Activated CD4-positive, alpha-beta T cell treated with anti-CD3 and anti-CD28 coated beads, Interleukin-2, amount 50 U/mL, for 16 hours (primary cell): Measurements from ENCODE around the gene SH3TC1.

ENCODE experiments used
- DNase-seq: peaks from one replicate; pipeline ENCODE4 v3.0.0-alpha.2; 2020

SH3TC1 gene

GRCh38 chr4:8202108-8203051 lies 3.3 kb downstream of the SH3TC1 start:
- DNase-seq = no peak

DNA sequence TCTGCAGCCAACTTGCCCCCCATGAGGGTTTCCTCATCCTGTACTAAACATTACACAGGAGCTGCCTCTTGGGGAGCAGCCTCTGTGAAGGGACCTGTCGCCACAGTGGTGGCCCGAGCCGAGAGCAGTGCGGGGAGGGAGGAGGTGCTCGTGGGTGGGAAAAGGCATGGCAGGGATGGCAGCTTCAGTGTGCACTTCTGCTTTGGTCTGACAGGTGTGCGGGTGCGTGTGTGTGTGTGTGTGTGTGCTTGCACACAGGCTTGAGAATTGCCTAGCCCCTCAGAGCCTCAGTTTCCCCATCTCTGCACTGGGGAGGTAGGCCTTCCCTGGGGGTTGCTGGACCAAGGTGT lies 3.9 kb downstream of the SH3TC1 start:
- DNase-seq = no peak

GRCh38 chr4:8203817-8204216 lies 4.7 kb downstream of the SH3TC1 start:
- no peak for DNase-seq

DNA sequence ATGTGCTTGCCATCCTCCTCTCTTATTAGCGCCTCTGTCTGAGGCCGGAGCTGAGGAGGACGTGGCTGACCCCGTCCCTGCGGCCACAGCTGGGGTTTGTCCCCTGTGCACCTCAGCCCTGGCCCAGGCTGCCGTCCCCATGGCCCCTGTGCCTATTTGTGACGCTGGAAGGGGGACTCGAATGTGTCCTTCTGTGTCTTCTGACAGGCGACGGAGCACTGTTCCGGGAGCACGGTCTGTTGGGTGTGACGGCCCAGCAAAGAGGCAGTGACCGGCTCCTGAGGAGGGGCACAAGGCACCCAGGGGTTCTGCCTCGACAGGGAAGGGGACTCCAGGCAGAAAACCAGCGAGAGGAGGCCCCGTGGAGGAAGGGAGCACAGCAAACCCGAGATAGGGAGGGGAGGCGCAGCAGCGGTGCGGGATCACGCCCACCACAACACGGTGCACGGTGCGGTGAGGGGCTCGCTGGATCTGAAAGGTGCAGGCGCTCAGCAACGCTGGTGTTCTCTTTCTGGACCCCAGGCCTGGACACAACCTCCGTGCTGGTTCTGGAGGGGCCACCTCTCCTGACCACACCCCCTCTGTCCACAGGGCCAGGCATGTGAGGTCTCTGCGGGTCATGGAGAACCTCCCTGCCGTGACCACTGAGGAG lies 5.6 kb downstream of the SH3TC1 start:
- DNase-seq = no peak

DNA sequence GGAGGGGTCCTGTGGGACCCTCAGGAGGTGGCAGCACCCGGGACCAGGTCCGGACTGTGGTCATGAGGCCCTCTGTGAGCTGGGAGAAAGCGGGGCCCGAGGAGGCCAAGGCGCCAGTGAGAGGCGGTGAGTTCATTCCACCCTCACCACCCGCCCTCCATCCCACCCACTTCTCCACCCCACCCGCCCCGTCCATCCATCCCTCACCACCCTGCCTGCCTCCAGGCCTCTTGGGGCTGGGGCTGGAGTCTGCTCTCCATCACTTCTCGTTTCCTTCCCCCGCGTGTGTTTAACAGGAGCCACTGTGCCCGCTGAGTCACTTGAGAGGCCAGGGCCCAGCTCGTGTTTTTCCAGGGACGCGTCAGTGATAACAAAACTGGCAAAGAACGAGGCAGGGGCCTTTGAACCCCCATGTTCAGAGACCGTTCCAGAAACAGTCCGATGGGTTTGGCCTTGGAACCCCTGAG lies 6.2 kb downstream of the SH3TC1 start:
- no peak for DNase-seq

- no peak for DNase-seq
Observed at GRCh38 chr4:8205749-8206611, 6.9 kb downstream of the SH3TC1 start.

- DNase-seq = no peak
Observed at GRCh38 chr4:8207314-8207713, 8.2 kb downstream of the SH3TC1 start.

DNA sequence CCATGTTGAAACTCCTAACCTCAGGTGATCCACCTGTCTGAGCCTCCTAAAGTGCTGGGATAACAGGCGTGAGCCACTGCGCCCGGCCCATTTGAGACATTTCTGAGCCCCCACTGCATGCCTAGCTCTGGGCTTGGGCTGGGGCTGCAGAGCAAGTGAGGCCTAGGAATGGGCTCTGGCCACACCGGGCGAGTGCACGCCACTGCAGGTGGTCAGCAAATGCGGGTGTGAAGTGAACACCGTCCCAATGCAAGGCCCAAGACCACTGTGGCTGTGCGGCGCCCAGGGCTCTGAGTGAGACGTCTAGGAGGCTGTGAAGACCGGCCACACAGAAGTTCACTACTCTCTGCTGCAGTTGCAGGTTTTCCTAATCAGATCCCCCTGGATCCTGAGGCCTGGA lies 9.5 kb downstream of the SH3TC1 start:
- no peak for DNase-seq

- no peak for DNase-seq
Observed at GRCh38 chr4:8209181-8209874, 10.2 kb downstream of the SH3TC1 start.

DNA sequence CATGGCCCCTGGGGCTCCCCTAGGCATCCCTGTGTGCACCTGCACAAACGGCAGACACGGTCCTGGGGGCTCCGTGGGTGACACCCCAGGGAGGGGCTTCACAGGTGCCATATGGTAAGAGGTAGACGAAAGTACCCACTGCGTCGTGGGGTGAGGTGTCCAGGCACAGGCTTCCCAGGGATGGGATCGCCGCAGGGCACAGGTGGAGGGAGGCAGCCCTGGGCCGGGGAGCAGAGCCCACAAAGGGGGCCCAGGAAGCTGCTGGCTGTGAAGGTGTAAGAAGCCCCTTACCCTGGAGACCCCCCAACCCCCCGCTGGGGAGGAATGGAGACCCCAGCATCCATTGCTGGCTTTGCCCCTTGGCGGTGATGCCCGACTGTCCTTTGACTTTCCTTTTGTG lies 10.9 kb downstream of the SH3TC1 start:
- DNase-seq = no peak

- DNase-seq = no peak
Observed at GRCh38 chr4:8210616-8211015, 11.5 kb downstream of the SH3TC1 start.

GRCh38 chr4:8211251-8211650 lies 12.2 kb downstream of the SH3TC1 start:
- DNase-seq = no peak

DNA sequence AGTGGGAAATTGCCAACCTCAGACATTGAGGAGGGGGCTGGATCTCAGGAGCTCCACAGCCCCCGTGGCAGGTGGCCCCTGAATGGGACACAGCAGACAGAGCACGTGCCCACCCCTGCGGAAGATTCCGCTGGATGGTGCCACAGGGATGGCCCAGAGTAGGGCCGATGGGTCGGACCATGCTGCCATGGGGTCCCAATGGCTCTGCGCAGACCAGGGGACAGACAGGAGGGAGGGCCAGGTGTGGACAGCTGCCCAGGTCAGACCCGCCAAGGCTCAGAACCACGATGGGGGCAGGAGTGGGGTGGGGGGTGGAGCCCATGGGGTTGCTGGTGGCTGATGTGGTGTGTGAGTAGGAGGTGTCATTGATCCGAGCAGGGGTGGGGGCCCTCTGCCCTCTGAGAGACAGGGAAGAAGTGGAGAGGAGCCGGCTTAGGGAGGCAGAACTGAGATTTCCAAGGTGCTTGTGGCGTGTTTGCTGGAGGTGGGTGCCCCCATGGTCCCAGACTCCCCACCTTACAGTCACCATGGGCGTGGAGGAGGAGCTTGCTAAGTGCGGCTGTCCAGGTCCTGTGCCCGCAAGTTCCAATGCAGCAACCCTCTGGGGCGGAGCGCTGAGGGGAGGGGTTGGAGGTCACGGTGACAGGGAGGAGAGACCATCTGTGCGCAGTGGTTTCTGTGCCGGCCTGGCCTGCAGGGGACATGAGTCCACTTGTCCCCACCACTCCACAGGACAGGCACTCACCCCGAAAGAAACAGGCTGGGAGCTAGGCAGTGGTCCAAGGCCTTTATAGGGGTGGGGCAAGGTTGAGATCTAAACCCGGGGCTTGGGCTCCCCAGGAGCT lies 12.9 kb downstream of the SH3TC1 start:
- DNase-seq = no peak

DNA sequence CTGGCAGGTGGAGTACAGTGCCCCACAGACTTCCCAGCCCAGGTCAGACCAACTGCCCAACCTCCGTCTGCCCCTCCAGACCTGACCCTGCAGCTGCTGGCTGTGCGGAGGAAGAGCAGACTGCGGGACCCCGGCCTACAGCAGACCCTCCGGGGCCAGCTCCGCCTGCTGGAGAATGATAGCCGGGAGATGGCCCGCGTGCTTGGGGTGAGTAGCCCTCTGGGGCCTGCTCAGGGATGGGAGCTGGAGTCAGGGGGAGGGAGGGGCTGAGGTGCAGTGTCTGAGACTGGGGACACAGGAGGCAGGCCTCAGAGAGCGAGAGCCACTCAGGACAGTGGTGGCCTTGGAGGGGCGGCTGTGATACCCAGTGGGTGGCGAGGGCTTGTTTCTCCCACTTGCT lies 13.5 kb downstream of the SH3TC1 start:
- no peak for DNase-seq

- no peak for DNase-seq
Observed at GRCh38 chr4:8213121-8213520, 14.0 kb downstream of the SH3TC1 start.

DNA sequence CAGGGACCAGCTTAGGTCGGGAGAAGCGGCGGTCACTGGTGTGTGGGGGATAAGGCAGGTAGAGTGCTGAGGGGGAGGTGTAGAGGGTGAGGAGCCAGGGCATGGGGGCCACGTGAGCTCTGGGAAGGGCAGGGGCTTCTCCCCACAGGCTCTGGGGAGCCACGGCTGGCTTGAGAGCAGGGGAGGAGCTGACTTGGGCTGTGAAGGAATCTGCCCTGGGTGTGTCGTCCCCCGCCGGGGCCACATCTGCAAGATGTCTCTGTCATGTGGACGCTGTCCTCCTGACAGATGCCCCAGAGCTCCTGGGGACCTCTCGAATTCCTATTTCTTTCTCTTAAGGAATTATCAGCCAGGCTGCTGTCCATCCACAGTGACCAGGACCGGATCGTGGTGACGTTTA lies 15.0 kb downstream of the SH3TC1 start:
- no peak for DNase-seq

GRCh38 chr4:8215001-8215427 lies 15.9 kb downstream of the SH3TC1 start:
- no peak for DNase-seq

- DNase-seq = no peak
Observed at GRCh38 chr4:8215641-8216442, 16.8 kb downstream of the SH3TC1 start.

DNA sequence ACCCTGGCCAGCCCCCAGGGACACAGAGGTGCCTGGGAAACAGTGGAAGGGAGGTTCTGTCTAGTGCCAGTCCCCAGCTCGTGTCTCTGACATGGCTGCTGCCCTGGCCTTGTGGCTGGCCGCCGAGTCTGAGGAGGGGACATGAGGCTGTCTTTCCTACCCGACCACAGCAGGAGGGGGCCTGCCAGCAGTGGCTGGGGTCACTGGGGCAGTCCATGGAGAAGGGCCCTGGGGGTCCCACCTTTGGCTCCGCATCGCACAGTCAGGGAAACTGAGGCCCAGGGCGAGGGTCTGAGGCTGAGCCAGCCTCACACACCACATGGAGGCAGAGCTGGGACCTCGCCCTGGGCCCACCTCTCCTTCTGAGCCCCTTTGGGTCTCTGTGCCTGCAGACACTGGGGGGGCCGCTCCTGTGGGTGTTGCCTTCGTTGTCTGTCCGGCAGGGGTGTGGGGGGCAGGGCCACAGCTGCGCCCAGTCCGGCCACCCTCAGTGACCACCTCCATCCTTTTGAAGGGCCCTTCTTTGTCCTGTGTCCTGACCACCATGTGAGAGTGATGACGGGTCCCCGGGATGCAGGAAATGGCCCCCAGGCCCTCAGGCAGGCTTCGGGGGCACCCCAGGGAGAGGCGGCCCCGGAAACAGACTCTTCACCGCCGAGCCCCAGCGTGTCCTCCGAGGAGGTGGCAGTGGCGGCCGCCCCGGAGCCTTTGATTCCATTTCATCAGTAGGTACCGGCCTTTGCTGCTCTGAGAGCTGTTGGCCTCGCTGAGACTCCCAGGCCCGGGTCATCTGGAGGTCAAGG lies 17.6 kb downstream of the SH3TC1 start:
- no peak for DNase-seq

- DNase-seq = no peak
Observed at GRCh38 chr4:8217246-8217511, 18.1 kb downstream of the SH3TC1 start.
